NCI-H446 (cell line): ENCODE data around the gene DLL4.

Experiments
- DNase-seq, 2 experiments: peaks; one replicate each; lab custom pipeline; 2025; lab: John Stamatoyannopoulos, UW

The DLL4 gene

GRCh38 chr15:40926659-40927494, 2.3 kb upstream of the DLL4 start:
- no peak for DNase-seq

- DNase-seq, result peak in 1 of 2 experiments; percentile 43
Observed at GRCh38 chr15:40927495-40927872, 1.7 kb upstream of the DLL4 start.

- DNase-seq, result no peak
Observed at GRCh38 chr15:40927873-40928806, 1.0 kb upstream of the DLL4 start.

DNA sequence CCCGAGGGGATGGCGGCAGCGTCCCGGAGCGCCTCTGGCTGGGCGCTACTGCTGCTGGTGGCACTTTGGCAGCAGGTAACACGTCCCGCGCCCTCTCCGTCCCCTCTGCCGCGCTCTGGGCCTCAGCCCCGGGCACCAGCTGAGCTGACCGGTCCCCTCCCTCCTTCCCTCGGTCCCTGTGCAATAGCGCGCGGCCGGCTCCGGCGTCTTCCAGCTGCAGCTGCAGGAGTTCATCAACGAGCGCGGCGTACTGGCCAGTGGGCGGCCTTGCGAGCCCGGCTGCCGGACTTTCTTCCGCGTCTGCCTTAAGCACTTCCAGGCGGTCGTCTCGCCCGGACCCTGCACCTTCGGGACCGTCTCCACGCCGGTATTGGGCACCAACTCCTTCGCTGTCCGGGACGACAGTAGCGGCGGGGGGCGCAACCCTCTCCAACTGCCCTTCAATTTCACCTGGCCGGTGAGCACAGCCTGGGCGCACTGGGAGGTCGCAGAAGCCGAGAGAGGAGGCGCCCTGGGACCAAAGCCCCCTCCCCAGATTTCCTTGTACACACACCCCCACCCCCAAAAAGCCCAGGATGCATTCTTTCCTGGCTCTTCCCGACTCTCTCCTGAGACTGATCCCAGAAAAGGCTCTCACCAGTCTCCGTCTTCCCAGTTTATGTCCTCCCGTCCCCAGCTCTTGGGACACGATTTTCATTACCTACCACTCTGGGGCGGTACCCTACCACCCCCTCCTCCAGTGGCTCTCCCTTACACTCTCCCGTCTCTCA, 705 bp downstream of the DLL4 start:
- DNase-seq, result no peak

GRCh38 chr15:40930430-40931299, 1.5 kb downstream of the DLL4 start:
- no peak for DNase-seq

DNA sequence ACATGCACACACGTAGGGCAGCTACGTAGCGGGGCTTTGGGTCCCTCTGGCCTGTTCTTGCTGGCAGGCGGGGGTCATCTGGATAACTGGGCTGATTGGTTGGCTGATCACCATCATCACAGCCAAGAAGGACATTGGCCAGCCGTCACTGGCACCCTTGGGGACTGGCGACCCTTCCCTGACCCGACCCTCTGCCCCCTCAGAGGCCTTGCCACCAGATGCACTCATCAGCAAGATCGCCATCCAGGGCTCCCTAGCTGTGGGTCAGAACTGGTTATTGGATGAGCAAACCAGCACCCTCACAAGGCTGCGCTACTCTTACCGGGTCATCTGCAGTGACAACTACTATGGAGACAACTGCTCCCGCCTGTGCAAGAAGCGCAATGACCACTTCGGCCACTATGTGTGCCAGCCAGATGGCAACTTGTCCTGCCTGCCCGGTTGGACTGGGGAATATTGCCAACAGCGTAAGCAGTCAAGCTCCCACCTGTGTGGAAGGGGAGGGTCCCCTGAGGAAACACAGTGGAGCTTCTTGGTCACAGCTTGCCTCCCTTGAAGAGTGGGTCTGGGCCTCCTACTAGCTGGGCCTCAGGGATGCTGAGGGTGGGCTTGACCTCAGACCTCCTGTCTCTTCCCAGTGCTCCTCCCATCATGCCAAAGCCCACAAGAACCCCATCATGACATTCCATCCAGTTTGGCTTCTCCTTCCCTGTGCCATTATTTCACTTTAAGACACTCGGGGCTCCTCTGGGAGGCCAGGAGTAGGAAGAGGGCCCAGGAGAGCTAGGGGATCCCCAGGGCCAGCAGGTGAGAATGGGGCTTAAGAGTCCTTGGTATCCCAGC, 2.4 kb downstream of the DLL4 start:
- no peak for DNase-seq

DNA sequence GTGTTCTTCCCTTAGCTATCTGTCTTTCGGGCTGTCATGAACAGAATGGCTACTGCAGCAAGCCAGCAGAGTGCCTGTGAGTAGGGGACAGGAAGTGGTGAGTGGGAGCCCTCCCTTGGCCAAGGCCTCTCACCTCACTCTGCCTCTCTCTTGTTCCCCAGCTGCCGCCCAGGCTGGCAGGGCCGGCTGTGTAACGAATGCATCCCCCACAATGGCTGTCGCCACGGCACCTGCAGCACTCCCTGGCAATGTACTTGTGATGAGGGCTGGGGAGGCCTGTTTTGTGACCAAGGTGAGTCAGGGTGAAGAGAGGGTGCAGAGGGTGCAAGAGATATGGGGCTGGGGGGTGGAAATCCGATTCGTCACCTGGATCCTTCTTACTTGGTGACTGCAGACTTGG, 3.0 kb downstream of the DLL4 start:
- DNase-seq, result no peak

- DNase-seq, result no peak
Observed at GRCh38 chr15:40932649-40933516, 3.7 kb downstream of the DLL4 start.

- no peak for DNase-seq
Observed at GRCh38 chr15:40933517-40933902, 4.4 kb downstream of the DLL4 start.

DNA sequence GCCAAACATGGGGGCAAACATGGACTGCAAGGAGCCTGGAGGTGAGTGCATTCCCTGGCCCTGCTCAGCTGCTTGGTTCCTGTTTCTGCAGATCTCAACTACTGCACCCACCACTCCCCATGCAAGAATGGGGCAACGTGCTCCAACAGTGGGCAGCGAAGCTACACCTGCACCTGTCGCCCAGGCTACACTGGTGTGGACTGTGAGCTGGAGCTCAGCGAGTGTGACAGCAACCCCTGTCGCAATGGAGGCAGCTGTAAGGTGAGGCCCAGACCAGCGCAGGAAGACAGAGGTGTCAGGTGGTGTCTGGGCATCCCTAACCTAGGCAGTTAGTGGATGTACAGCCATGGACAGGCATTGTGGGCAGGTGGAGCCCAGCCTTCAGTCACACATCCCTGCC, 5.3 kb downstream of the DLL4 start:
- no peak for DNase-seq

GRCh38 chr15:40936234-40936708, 7.1 kb downstream of the DLL4 start:
- no peak for DNase-seq

GRCh38 chr15:40936709-40937666, 7.8 kb downstream of the DLL4 start:
- DNase-seq, result no peak

DNA sequence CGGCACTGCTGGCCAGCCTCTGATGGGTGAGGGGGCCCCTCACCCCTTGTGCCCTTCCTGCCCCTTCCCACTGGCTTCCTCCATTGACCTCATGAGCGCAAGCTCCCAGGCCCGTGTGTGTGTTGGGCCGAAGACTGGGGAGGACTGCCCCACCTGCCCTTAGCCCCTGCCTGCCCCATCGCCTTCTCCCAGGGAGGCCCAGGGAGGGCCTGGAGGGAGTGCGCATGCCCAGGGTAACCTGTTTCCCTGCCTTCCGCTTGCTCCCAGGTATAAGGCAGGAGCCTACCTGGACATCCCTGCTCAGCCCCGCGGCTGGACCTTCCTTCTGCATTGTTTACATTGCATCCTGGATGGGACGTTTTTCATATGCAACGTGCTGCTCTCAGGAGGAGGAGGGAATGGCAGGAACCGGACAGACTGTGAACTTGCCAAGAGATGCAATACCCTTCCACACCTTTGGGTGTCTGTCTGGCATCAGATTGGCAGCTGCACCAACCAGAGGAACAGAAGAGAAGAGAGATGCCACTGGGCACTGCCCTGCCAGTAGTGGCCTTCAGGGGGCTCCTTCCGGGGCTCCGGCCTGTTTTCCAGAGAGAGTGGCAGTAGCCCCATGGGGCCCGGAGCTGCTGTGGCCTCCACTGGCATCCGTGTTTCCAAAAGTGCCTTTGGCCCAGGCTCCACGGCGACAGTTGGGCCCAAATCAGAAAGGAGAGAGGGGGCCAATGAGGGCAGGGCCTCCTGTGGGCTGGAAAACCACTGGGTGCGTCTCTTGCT, 8.8 kb downstream of the DLL4 start:
- DNase-seq, result no peak

DNA sequence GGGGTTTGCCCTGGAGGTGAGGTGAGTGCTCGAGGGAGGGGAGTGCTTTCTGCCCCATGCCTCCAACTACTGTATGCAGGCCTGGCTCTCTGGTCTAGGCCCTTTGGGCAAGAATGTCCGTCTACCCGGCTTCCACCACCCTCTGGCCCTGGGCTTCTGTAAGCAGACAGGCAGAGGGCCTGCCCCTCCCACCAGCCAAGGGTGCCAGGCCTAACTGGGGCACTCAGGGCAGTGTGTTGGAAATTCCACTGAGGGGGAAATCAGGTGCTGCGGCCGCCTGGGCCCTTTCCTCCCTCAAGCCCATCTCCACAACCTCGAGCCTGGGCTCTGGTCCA, 9.4 kb downstream of the DLL4 start:
- no peak for DNase-seq

DNA sequence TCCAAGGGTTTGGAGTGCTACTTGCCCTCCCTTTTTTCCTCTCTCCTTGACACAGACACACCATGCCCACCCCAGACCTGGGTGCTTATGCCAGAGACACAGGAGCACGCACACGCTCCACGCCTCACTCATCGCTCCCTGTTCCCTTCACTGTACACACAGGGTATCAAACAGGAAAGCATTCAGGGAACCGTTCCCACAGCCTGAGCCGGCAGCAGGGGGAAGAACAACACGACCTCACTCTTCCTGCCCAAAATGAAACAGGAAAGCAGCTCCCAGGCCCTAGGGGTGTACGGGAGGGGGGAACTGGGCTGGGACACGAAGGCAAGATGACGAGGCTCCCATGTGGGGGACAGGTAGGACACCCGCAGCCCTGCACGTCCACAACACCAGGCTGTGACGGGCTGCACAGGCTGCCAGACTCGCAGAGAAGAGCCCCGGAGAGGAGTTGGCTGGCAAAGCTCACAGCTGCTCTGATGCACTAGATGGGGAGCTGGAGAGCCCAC, 11.2 kb downstream of the DLL4 start:
- no peak for DNase-seq

GRCh38 chr15:40941068-40941527, 12.0 kb downstream of the DLL4 start:
- no peak for DNase-seq
